Dermis blood vessel endothelial cell (primary cell): Measurements from ENCODE around the gene TAGLN. TPM values are rescaled to one million over a fixed set of nuclear protein-coding genes. Genes with fewer than 3 reads are reported as not detected.
"Not testable (repeated sequence)": the region's sequence is repeated elsewhere in the genome, so short reads cannot be mapped to it uniquely, and the experiment has no call there.

Experiments
- DNase-seq: peaks from one replicate; pipeline ENCODE4 v3.0.0; 2010
- total RNA-seq: library from RNA; depleted of rRNA; stranded (reverse); fragments of >200 nt; gene quantifications from 2 replicates; pipeline ENCODE4 v1.2.3, GENCODE V29; 2014

The TAGLN gene
- total RNA-seq, 1 donor from 2014 or later, result 31.3 TPM

DNA sequence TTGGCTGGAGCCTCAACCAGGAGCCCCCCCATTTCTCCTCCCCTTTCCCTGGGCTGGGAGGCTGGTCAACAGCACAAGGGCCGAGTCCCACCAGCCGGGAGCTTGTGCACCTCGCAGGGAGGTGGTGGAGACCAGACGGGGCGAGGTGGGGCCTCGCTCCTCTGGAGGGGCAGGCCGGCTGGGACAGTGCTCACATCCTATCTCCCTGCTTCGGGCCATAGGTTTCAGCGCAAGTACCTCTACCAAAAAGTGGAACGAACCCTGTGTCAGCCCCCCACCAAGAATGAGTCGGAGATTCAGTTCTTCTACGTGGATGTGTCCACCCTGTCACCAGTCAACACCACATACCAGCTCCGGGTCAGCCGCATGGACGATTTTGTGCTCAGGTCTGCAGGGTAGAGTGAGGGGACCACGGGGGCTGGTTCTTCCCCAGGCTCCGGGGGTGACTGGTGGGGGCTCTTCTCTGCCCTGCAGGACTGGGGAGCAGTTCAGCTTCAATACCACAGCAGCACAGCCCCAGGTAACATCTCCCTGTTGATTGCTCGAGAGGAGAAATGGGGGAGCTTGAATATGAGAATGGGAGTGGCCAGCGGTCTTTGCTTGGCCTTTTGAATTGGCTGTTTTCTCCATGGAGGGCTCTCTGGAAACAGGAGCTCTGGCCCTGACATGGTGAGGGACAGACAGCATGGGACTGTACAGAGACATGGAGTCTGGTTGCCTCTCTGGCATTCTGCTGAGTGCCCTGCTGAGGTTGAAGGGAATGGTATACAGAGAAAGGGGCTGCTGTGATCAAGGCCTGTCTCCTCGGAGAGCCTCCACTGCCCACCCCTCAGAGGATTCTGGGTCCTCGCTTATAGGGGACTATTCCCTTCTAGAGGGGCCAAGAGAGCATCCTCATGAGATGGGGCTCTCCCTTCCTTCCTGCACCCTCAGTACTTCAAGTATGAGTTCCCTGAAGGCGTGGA, 17.3 kb upstream of the TAGLN start:
- DNase-seq, result no peak

DNA sequence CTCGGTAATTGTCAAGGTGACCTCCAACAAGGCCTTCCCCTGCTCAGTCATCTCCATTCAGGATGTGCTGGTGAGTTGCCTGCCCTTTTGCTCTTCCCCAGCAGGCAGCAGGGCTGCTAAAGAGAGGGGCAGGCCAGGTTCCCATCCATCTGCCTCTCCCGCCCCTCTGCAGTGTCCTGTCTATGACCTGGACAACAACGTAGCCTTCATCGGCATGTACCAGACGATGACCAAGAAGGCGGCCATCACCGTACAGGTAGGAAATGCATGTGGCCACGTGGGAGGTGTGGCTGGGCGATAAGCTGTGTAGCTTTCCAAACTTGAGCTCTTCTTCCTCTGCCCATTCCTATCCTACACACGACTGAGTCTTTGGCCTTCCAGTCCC, 16.6 kb upstream of the TAGLN start:
- no peak for DNase-seq

DNA sequence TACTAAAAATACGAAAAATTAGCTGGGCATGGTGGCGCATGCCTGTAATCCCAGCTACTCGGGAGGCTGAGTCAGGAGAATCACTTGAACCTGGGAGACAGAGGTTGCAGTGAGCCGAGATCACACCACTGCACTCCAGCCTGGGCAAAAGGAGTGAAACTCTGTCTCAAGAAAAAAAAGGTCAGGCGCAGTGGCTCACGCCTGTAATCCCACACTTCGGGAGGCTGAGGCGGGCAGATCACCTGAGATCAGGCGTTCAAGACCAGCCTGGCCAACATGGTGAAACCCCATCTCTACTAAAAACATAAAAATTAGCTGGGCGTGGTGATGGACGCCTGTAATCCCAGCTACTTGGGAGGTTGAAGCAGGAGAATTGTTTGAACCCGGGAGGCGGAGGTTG, 16.0 kb upstream of the TAGLN start:
- not testable (repeated sequence) for DNase-seq

DNA sequence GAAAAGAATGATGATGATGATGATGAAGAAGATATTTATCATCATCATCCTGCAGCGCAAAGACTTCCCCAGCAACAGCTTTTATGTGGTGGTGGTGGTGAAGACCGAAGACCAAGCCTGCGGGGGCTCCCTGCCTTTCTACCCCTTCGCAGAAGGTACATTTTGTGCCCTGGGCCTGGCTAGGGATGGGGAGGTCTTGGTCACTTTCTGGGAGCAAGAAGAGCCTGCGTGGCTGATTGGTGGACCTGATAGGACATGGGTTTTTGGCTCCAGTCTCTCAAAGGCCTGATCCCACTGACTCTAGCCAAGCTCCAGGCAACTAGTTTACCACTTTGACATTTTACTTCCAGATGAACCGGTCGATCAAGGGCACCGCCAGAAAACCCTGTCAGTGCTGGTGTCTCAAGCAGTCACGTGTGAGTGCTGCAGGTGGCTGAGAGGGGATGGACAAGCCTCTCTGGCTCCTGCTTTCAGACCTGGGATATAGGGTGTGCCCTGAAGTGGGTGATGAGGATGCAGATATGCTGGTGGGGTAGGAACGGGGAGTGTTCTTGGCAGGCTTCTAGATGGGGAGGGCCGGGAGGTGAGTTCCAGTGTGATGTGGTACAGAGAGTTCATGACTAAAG, 15.3 kb upstream of the TAGLN start:
- no peak for DNase-seq

DNA sequence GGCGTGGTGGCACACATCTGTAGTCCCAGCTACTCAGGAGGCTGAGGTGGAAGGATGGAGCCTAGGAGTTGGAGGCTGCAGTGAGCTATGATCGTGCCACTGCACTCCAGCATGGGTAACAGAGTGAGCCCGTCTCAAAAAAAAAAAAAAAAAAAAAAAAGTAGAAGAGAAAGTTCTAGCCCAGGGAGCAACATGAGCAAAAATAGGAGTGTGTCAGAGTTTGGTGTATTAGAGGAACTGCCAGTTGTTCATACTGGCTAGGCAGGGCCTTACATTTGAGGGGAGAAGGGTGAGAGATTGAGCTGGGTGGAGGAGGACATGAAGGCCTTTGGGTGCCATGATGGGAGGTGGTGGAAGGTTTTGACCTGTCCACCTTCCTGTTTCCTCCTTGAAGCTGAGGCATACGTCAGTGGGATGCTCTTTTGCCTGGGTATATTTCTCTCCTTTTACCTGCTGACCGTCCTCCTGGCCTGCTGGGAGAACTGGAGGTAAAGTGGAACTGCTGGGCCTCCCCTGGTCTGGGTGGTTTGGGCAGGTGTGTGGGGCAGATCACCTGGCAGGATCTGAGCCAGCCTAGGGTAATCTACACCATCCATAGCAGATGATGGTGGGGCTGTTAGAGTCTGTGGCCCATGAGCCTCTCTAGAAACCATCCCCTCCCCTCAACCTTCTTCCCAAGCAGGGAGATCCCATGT, 13.3 kb upstream of the TAGLN start:
- no peak for DNase-seq

DNA sequence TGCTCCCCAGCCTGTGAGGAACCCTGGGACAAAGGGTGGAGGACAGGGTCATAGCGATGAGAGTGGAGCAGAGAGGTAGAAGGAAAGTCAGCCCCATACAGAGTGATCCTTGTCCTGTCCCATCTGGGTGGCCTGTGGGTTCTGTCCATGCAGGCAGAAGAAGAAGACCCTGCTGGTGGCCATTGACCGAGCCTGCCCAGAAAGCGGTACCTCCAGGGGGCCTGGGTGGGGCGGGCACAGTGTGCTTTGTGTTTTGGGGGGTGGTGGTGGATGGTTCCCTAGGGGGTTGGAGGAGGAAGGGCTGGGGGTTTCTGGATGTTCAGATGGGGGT, 12.8 kb upstream of the TAGLN start:
- DNase-seq, result no peak

DNA sequence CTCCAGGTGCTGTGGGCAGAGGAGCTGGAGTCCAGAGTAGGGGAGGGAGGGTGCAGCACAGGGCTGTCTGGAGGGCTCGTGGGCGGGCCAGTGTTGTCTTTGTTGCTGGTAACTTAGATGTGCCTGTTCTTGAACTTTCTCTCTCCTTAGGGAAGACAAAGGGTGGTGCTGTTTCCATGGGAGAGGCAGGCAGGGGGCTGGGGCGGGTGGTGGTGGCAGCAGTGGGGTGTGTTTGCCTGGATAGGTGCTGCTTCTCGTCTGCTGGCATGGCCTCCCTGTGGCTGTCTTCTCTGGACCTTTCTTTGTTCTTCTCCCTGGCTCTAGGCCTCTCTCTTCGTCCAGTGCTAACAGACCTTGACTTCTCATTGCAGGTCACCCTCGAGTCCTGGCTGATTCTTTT, 12.2 kb upstream of the TAGLN start:
- DNase-seq, result no peak

DNA sequence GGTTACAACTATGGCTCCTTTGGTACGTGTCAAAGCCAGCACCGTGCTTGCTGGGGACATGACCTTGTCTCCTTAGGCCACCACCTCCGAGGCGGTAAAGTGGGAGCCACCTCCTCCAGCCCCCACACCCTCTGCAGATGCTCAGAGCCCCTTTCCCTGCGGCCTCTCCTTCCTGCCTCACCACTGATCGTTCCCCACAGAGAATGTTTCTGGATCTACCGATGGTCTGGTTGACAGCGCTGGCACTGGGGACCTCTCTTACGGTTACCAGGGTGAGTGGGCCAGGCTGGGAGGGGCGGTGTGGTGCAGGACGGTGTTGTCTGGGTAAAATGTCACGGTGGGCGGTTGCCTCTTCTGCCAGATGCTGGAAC, 11.8 kb upstream of the TAGLN start:
- no peak for DNase-seq

DNA sequence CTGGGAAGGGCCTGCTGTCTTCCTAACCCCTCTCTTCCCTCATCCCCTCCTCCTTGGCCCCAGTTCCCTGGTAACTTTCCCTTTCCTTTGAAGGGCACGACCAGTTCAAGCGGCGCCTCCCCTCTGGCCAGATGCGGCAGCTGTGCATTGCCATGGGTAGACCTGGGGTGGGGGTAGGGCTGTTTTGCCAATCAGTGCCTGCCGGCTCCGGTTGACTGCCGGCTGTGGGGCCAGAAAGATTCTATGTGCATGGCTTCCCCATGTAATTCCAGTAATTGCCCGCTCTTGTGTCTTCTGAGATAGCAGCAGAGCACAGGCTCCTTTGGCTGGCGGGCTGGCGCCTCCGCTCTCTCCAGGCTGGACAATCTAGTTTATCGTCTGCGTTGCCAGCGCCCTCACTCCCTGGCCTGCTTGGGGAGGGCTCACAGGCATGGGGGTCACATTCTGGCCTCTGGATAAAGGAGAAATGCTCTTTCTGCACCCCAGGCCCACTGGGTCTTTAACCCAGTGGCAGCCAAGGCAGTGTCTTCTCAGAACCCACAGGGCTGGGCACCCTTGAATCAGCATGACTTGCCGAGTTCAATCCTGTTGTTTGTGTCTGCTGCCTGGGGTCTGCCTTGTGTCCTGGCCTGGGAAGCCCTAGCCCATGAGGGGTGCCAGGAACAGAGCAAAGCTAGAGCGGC, 11.2 kb upstream of the TAGLN start:
- no peak for DNase-seq

DNA sequence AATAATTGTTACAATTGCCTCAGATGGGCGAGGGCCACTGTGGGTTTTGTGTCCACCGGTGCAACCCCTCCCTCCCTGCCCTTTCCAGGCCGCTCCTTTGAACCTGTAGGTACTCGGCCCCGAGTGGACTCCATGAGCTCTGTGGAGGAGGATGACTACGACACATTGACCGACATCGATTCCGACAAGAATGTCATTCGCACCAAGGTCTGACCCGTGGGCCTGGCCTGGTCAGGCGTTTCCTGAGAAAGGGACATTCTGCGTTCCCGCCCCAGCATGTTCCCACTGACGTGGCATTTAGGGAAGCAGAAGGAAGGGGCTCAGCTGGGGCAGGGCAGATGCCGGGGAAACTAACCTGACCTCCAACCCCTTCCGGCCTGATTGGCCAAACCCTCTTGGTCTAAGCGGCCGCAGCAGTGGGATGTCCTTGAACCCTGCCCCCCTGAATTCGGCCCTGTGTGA, 10.5 kb upstream of the TAGLN start:
- no peak for DNase-seq

DNA sequence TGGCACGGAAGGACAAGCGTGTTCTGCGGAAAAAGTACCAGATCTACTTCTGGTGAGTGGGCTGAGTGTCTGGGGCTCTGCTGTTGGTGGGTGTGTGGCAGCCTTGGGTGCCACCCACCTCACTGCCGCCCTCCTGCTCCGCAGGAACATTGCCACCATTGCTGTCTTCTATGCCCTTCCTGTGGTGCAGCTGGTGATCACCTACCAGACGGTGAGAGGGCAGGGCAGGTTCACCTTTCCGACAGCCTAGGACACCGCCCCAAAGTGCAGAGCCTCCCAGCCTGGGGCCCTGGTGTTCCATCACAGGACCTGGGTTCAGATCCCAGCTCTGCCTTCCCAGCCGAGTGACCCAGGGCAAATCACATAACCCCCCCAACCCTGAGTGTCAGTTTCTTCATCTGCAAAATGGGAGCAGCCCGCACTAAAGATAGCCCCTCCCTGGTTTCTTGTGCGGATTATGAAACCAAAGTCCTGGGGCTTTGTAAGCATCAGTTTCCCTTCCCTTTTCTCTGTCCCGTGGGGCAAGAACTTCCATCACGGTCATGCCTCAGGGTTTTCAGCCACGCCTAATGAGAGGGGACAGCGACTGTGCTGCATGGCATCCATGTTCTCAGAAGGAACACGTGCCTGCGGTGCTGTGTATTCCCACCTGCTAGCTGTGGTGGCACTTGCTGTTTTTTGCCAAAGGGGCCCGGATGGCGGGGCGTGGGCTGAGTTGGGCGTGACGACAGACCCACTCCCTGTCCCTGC, 9.8 kb upstream of the TAGLN start:
- DNase-seq, result no peak

DNA sequence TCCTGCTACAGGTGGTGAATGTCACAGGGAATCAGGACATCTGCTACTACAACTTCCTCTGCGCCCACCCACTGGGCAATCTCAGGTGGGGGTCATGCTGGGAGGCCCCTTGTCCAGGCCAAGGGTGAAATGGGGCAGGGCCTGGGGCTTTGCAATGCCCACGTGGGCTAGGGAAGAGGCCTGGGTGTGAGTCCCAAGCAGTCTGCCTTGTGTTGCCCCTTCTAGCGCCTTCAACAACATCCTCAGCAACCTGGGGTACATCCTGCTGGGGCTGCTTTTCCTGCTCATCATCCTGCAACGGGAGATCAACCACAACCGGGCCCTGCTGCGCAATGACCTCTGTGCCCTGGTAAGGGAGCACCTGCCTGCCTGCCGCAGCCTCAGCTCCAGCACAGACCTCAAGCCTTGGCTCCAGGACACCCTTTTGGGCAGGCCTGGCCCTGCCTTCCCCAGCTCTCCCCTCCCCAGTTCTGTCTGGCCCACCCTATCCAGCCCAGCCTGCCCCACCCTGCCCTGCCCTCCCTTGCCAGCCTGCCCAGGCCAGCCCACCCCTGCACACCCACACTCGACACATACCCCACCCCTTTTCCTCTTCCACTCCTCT, 9.1 kb upstream of the TAGLN start:
- DNase-seq, result no peak

DNA sequence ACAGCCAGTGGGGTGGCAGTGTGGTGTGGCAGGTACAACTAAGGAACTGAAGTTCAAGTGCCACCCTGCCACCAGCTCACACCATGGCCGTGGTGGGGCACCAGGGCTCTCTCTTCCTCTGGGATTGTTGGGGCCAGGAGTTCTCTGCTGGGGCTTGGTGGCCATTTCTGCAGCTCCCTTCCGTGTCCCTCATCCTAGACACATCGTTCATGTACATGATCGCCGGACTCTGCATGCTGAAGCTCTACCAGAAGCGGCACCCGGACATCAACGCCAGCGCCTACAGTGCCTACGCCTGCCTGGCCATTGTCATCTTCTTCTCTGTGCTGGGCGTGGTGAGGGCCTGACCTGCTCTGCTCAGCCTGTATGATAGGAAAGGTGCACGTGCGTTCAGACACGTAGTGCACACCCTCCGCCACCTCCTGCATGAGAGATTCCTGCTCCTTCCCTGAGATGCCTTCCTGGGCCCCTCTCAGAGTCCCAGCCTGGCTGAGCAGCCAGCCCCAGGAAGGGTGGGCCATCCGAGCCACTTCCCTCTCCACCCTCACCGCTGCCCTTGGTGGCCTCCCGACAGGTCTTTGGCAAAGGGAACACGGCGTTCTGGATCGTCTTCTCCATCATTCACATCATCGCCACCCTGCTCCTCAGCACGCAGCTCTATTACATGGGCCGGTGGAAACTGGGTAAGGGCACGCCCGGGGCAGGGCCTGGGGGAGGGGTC, 7.3 kb upstream of the TAGLN start:
- no peak for DNase-seq

DNA sequence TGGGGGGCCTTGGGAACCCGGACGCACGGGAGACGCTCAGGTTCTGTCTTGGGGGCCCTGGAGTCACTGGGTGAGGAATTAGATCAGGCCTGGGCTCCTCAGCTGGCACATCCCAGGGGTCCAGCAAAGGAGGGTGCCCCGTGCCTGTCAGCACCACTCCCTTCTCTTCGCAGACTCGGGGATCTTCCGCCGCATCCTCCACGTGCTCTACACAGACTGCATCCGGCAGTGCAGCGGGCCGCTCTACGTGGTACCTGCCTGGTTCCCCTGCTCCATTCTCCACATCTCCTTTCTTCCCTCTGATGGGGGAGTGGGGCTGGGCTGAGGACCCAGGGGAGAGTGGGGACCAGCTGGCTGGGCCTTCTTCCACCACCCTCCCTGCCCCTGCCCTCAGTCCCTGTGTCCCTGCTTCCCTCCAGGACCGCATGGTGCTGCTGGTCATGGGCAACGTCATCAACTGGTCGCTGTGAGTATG, 6.7 kb upstream of the TAGLN start:
- no peak for DNase-seq

DNA sequence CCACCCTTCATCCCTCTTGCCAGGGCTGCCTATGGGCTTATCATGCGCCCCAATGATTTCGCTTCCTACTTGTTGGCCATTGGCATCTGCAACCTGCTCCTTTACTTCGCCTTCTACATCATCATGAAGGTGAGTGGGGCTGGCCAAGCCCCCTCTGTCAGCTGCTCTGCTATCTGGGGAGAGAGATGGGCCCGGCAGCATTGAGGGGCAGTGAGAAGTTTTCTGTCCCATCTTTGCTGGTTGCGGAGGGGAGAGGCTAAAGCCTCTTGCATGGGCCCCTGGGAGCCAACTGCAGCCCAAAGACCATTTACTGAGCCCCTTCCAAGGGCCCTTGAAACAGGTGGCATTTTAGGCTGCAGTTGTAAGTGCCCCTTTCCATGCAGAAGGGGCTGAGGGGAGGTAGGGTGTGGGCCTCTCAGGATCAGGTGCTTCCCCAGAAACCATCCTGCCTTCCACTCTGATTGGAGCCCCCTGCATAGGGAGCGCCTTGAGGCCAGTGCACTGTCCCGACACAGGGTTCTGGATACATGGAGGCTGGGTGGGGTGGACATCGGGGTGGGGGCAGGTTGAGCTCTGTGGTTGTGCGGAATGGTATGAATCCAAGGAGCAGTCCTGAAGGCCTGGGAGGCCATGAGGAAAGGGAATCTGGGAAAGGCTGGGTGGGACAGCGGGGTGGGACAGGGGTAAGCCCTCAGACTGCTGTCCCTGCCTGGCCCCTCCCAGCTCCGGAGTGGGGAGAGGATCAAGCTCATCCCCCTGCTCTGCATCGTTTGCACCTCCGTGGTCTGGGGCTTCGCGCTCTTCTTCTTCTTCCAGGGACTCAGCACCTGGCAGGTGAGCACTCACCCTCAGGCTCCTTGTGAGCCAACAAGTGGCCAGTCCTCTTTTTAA, 5.8 kb upstream of the TAGLN start:
- DNase-seq, result no peak

DNA sequence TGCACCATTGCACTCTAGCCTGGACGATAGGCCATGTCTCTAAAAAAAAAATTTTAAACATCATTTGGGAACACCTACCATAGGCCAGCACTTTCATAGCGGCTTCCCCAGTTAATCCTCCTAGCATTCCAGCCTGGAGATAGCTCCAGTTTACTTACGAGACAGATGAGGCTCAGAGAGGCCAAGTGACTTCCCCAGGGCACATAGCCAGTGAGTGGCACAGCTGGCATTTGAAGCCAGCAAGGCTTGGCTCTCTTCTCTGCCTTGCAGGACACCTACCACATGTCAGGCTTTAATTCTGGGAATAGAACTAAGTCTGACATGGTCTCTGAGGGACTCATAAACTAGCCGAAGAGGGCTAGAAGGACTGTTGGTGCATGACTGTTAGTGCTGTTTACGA, 4.9 kb upstream of the TAGLN start:
- DNase-seq, result no peak

DNA sequence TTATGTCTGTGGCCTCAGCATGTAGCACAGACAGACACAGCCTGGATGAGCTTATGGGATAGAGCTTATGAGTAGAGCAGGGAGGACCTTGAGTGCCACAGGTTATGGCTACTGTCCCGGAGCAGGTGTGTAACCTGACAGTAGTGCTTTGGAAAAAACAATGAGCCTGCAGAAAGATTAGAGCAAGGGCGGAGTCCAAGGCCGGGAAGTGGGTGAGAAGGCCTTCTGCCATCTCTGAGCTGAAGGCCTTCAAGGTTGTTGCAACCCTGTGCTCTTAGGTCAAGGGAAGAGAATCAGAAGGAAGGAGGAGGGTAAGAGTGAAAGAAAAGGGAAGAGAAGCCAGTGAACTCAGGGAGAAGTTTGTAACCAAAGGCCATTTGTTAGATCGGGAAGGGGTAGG, 3.9 kb upstream of the TAGLN start:
- DNase-seq, result no peak

DNA sequence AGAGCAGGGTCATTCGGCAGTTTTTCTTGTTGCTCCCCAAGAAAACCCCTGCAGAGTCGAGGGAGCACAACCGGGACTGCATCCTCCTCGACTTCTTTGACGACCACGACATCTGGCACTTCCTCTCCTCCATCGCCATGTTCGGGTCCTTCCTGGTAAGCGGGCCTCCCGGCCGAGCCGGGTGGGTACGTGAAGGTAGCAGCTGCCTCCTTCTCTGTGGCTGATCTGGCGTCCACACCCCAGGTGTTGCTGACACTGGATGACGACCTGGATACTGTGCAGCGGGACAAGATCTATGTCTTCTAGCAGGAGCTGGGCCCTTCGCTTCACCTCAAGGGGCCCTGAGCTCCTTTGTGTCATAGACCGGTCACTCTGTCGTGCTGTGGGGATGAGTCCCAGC, 3.4 kb upstream of the TAGLN start:
- no peak for DNase-seq

DNA sequence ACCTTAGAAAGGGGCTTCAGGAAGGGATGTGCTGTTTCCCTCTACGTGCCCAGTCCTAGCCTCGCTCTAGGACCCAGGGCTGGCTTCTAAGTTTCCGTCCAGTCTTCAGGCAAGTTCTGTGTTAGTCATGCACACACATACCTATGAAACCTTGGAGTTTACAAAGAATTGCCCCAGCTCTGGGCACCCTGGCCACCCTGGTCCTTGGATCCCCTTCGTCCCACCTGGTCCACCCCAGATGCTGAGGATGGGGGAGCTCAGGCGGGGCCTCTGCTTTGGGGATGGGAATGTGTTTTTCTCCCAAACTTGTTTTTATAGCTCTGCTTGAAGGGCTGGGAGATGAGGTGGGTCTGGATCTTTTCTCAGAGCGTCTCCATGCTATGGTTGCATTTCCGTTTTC, 2.2 kb upstream of the TAGLN start:
- DNase-seq, result no peak
